ENCODE measurements around the gene LONP2. TPM values are rescaled to one million over a fixed set of nuclear protein-coding genes. Genes with fewer than 3 reads are reported as not detected.
A peak's percentile ranks its signal among the peaks of the same experiment; 100 is the strongest.

Gene LONP2
- total and polyA plus RNA-seq, 2 of the 13 experiments (the other 11 are each of a cell fraction or from before 2014, with no cell fraction given): 39.2 to 63.3 TPM

DNA sequence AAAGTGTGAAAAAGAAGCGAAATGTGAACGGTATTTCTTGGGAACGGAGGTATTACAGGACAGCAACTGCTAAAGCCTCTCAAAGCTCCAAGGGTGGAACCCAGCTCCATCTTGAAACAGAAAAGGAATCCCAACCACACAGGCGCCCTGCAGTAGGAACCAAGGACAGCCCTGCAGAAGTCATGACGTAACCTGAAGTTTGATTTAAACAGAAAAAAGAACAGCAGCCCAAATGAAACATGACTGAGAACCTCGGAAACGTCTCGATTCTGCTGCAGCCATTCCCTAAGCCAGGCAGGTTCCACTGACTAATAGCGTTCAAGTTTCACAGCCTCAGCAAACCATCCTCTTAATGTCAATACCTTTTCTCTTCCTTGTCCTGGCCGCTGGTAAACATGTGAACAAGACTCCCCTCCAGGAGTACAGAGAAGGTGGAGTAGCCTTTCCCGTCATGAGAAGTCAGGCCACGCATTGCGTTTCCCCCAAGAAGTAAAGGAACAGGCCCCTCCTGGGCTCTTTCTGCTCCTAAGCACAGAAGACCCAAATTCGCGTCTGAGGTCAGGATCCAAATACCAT lies 121.0 kb downstream of the LONP2 start (continued):
- no peak for TF ChIP-seq MTA3 (CRISPR knock-in tag; IDR thresholded peaks at IDR 0.05)
- TF ChIP-seq, protein P1, sequence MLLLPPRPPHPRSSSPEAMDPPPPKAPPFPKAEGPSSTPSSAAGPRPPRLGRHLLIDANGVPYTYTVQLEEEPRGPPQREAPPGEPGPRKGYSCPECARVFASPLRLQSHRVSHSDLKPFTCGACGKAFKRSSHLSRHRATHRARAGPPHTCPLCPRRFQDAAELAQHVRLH (CRISPR knock-in tag; IDR thresholded peaks at IDR 0.05; ENCODE audit: borderline replicate concordance, low read depth): no peak

DNA sequence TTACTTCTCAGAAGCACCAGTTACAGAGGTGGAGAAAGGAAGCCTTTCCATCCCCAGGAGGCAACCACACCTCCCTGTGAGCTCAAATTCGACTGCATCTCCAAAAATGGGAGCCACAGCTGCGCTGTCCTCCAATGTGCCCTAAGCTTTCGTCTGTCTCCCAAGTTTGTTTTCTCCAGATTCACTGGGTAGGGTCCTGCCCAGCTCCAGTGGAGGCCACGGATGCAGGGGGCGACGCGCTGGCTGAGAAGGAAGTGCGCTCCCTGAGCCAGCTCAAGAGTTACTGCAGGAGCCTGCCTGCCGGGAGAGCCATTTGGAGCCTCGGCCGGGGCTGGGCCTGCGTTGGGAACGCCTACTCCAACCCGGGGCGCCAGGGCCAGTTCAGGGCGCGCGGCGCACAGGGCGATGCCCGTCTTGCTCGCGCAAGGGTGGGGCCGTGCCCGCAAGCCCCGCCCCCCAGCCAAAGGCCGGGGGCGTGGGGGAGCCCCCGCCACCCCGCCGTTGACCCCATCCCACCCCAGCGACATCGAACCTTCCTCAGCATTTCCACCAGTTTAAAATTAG lies 121.6 kb downstream of the LONP2 start:
- Histone ChIP-seq H2AFZ (ENCODE audit: low read length) (no peak overlapping the region), H4K20me1 (ENCODE audit: insufficient read depth, low read length) (peaks cover 28% of the 10 kb centered on the region), H3K9me3 (ENCODE audit: low read length) (no peaks in the 10 kb centered on the region), H3K27ac (ENCODE audit: extremely low read length, insufficient read depth, low read length) (peak overlapping the region; percentile 81), H3K4me1 (ENCODE audit: insufficient read depth, low read length) (peaks cover 45% of the 10 kb centered on the region), H3K27me3 (ENCODE audit: control insufficient read depth in 1 of 2, insufficient read depth in 2 of 2, low read length in 2 of 2) (no peaks in the 10 kb centered on the region; a peak in 1 of 5 replicates), H3K79me2 (ENCODE audit: insufficient read depth, low read length) (peaks cover 96% of the 10 kb centered on the region), H3K9ac (ENCODE audit: insufficient read depth, low read depth, low read length) (peak overlapping the region; percentile 80), H3K4me3 (replicated peaks in 1 of 3; ENCODE audit: insufficient read depth in 1 of 3, low read depth in 2 of 3, low read length in 3 of 3) (peak overlapping the region; percentile 72 to 87 (median 75)), H3K4me2 (ENCODE audit: low read depth, low read length) (peak overlapping the region; percentile 99), H3K36me3 (replicated peaks in 1 of 2; ENCODE audit: control insufficient read depth in 1 of 2, insufficient read depth in 2 of 2, low read length in 2 of 2) (peaks cover 5 to 13% of the 10 kb centered on the region in 2 experiments; a peak in 3 of 5 replicates)
- ATAC-seq (peak; percentile 99), FAIRE-seq (no peak), DNase-seq (ENCODE audit: low spot score) (peak; percentile 83)
- no TSS peak for BruUV-seq (replicated peaks)
- intact Hi-C loops (cut with micrococcal nuclease; ENCODE audit: unreplicated experiment): loop anchor here (1.0 to 5.0 kb wide), 4 partner anchors 9 to 257 kb away; partner anchors contain the start of gene SIAH1
- CTCF ChIA-PET (ENCODE audit: low intra/inter-chr PET ratio, low total read pairs): no interaction called here
- 0% methylated on average over 10 of the region's 33 CpGs for WGBS (ENCODE audit: low lambda C conversion rate)
- POLR2A ChIA-PET: interaction anchor here (0.7 to 4.0 kb wide), 21 partner anchors 8 to 1482 kb away, joined by 3 to 80 read pairs (median 5); partner anchors contain the start of genes GPT2 and SIAH1
- in situ Hi-C loops (cut with HindIII; ENCODE audit: extremely low pct_ligation_motif_present, low pct_unique_long_range_greater_than_20kb): no loop called here
- TF ChIP-seq, protein P2, sequence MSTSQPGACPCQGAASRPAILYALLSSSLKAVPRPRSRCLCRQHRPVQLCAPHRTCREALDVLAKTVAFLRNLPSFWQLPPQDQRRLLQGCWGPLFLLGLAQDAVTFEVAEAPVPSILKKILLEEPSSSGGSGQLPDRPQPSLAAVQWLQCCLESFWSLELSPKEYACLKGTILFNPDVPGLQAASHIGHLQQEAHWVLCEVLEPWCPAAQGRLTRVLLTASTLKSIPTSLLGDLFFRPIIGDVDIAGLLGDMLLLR (CRISPR knock-in tag; IDR thresholded peaks at IDR 0.05): 0 out of 2 replicates have a peak, but pooled peaks have one; percentile 56
- TF ChIP-seq GABPB1 (CRISPR knock-in tag; IDR thresholded peaks at IDR 0.05) (peak; percentile 77), CCAR2 (optimal IDR thresholded peaks at IDR 0.05; ENCODE audit: low read depth, low read length) (no peak), PHF20 (CRISPR knock-in tag; IDR thresholded peaks at IDR 0.05) (0 out of 2 replicates have a peak, but pooled peaks have one; percentile 43), MLLT10 (CRISPR knock-in tag; IDR thresholded peaks at IDR 0.05) (no peak), BRD4 (CRISPR knock-in tag; IDR thresholded peaks at IDR 0.05) (0 out of 2 replicates have a peak, but pooled peaks have one; percentile 50), MIER2 (CRISPR knock-in tag; IDR thresholded peaks at IDR 0.05) (no peak), SP5 (CRISPR knock-in tag; IDR thresholded peaks at IDR 0.05; ENCODE audit: borderline replicate concordance, low read depth) (peak; percentile 42; the same call in 1 of the 2 replicates), GATAD1 (CRISPR knock-in tag; IDR thresholded peaks at IDR 0.05) (0 out of 2 replicates have a peak, but pooled peaks have one; percentile 16), ZSCAN30 (CRISPR knock-in tag; IDR thresholded peaks at IDR 0.05) (no peak), JDP2 (CRISPR knock-in tag; IDR thresholded peaks at IDR 0.05; ENCODE audit: borderline replicate concordance) (no peak), HNF4A (CRISPR knock-in tag; IDR thresholded peaks at IDR 0.05) (no peak; the same call in 1 of the 2 replicates), GPN1 (CRISPR knock-in tag; IDR thresholded peaks at IDR 0.05; ENCODE audit: borderline replicate concordance) (no peak), MZF1 (CRISPR knock-in tag; IDR thresholded peaks at IDR 0.05; ENCODE audit: borderline replicate concordance) (0 out of 2 replicates have a peak, but pooled peaks have one; percentile 36)
- TF ChIP-seq, protein P3, sequence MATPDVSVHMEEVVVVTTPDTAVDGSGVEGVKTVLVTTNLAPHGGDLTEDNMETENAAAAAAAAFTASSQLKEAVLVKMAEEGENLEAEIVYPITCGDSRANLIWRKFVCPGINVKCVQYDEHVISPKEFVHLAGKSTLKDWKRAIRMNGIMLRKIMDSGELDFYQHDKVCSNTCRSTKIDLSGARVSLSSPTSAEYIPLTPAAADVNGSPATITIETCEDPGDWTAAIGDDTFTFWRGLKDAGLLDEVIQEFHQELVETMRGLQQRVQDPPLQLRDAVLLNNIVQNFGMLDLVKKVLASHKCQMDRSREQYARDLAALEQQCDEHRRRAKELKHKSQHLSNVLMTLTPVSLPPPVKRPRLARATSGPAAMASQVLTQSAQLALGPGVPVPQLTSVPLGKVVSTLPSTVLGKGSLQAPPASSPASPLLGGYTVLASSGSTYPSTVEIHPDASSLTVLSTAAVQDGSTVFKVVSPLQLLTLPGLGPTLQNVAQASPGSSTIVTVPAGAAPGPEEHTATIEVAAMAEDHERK (CRISPR knock-in tag; IDR thresholded peaks at IDR 0.05; ENCODE audit: low read depth): no peak
- TF ChIP-seq, protein P4, sequence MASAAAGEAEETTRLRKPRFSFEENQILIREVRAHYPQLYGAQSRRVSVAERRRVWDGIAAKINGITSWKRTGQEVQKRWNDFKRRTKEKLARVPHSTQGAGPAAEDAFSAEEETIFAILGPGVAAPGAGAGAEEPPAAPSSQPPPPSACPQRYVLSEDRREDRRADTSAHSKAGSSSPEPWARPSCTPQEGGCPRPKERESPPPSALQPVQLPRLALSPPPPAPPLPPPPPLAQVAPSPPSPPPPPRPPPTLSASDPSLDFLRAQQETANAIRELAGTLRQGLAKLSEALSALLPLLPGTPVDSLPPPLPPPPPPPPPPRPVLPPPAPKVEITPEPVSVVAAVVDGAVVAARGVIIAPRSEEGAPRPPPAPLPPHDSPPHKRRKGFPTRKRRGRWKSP (CRISPR knock-in tag; IDR thresholded peaks at IDR 0.05): peak; percentile 92
- TF ChIP-seq, protein P5, sequence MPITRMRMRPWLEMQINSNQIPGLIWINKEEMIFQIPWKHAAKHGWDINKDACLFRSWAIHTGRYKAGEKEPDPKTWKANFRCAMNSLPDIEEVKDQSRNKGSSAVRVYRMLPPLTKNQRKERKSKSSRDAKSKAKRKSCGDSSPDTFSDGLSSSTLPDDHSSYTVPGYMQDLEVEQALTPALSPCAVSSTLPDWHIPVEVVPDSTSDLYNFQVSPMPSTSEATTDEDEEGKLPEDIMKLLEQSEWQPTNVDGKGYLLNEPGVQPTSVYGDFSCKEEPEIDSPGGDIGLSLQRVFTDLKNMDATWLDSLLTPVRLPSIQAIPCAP (CRISPR knock-in tag; IDR thresholded peaks at IDR 0.05; ENCODE audit: low read depth): no peak; the same call in 1 of the 2 replicates
